HEK293T (cell line): ENCODE data around the gene KAT7.
A peak's percentile ranks its signal among the peaks of the same experiment; 100 is the strongest.

Source experiments
- CTCF ChIA-PET: fragments of 350-600 bp; formaldehyde crosslinking; extraction: SDS; loops from one replicate; lab custom pipeline; 2021; ENCODE audit warnings: antibody characterized with exemption, inconsistent platforms; lab: Yijun Ruan, JAX
- POLR2A ChIA-PET: fragments of 350-600 bp; formaldehyde crosslinking; extraction: SDS; loops from one replicate; lab custom pipeline; 2020; ENCODE audit warnings: antibody characterized with exemption, inconsistent platforms; lab: Yijun Ruan, JAX
- DNase-seq: peaks from one replicate; pipeline ENCODE4 v3.0.0; 2012; ENCODE audit warnings: mixed read lengths; ENCODE audit errors: extremely low spot score
- ARNT ChIP-seq: fragments of 450-650 bp; IDR thresholded peaks from 2 replicates; pipeline ENCODE4 v1.6.1; 2017; ENCODE audit warnings: mild to moderate bottlenecking
- BHLHE40 ChIP-seq: fragments of 450-650 bp; IDR thresholded peaks from 2 replicates; pipeline ENCODE4 v1.6.1; 2016; ENCODE audit warnings: mild to moderate bottlenecking, moderate library complexity, borderline replicate concordance
- CTBP1 ChIP-seq: fragments of 450-650 bp; IDR thresholded peaks from 2 replicates; pipeline ENCODE4 v1.6.1; 2016; ENCODE audit warnings: borderline replicate concordance
- ELF4 ChIP-seq: fragments of 450-650 bp; IDR thresholded peaks from 2 replicates; pipeline ENCODE4 v1.6.1; 2017; ENCODE audit warnings: antibody characterized with exemption
- FOXA1 ChIP-seq: fragments of 450-650 bp; IDR thresholded peaks from 2 replicates; pipeline ENCODE4 v1.6.1; 2016; ENCODE audit warnings: mild to moderate bottlenecking
- FOXK2 ChIP-seq: fragments of 450-650 bp; IDR thresholded peaks from 2 replicates; pipeline ENCODE4 v1.6.1; 2016; ENCODE audit warnings: mild to moderate bottlenecking
- FOXM1 ChIP-seq: fragments of 450-650 bp; IDR thresholded peaks from 2 replicates; pipeline ENCODE4 v1.6.1; 2017; ENCODE audit warnings: mild to moderate bottlenecking, borderline replicate concordance
- HDGF ChIP-seq: fragments of 450-650 bp; IDR thresholded peaks from 2 replicates; pipeline ENCODE4 v1.6.1; 2017; ENCODE audit warnings: antibody characterized with exemption, borderline replicate concordance
- L3MBTL2 ChIP-seq: fragments of 450-650 bp; conservative IDR thresholded peaks from 2 replicates; pipeline ENCODE4 v1.6.1; 2016; ENCODE audit warnings: mild to moderate bottlenecking
- LEF1 ChIP-seq: fragments of 450-650 bp; IDR thresholded peaks from 2 replicates; pipeline ENCODE4 v1.6.1; 2017; ENCODE audit warnings: mild to moderate bottlenecking, borderline replicate concordance
- NFRKB ChIP-seq: fragments of 450-650 bp; IDR thresholded peaks from 2 replicates; pipeline ENCODE4 v1.6.1; 2016; ENCODE audit warnings: mild to moderate bottlenecking, moderate library complexity
- SP1 ChIP-seq: fragments of 450-650 bp; IDR thresholded peaks from 2 replicates; pipeline ENCODE4 v1.6.1; 2017
- SUZ12 ChIP-seq: fragments of 450-650 bp; IDR thresholded peaks from 2 replicates; pipeline ENCODE4 v1.6.1; 2016; ENCODE audit warnings: mild to moderate bottlenecking
- TARDBP ChIP-seq: fragments of 450-650 bp; IDR thresholded peaks from 2 replicates; pipeline ENCODE4 v1.6.1; 2016
- ZNF384 ChIP-seq: fragments of 450-650 bp; IDR thresholded peaks from 2 replicates; pipeline ENCODE4 v1.6.1; 2016
- TF ChIP-seq, protein P1 (sequence below): fragments of 450-650 bp; IDR thresholded peaks from 2 replicates; pipeline ENCODE4 v1.6.1; 2016

Gene KAT7

DNA sequence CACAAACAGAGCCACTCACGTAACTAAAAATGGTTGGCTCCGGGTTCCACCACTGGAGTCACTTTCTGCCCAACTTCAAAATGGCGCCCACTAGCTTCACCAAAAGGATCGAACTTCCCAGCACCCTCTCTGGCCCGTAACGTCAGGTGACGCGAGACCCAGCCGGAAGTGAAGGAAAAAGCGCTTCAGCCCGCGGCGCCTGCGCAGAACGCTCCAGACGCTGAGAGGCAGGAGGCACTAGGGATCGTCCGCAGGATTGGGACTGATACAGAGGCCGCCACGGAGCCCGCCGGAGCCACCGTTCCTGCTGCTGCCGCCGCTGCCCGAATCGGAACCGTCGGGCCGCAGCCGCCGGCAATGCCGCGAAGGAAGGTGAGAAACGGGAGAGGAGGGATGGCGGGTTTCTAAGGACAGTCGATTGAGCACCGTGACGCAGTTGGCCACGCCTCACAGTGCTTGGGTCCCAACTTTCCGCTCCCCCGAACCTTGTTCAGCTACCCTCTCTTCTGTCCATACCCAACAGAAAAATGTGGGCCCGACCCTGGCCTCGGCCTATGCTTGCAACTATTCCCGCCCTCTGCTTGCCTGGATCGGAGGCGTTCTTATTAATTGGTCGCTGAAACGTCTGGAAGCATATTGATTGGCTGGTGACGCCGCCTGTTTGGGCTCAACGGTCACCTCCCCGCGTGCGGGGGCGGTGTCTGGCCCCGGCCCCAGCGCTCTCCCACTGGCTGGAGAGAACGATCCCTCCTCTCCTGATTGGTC lies at the start of gene KAT7:
KAT7 (plus strand) TSS at position 204 of the 765 bp plus-strand sequence; CDS start at position 358, 154 bp downstream.
- CTCF ChIA-PET = no interaction called here
- DNase-seq = peak; percentile 97
- TF ChIP-seq SUZ12 (no peak), ELF4 (peak; percentile 87), FOXA1 (no peak), BHLHE40 (no peak), FOXM1 (peak; percentile 72), FOXK2 (no peak), L3MBTL2 (peak; percentile 77), SP1 (no peak), ZNF384 (no peak), CTBP1 (no peak), ARNT (no peak), LEF1 (no peak), NFRKB (no peak), HDGF (no peak; the same call in 1 of the 2 replicates), TARDBP (no peak)
- TF ChIP-seq, protein P1, sequence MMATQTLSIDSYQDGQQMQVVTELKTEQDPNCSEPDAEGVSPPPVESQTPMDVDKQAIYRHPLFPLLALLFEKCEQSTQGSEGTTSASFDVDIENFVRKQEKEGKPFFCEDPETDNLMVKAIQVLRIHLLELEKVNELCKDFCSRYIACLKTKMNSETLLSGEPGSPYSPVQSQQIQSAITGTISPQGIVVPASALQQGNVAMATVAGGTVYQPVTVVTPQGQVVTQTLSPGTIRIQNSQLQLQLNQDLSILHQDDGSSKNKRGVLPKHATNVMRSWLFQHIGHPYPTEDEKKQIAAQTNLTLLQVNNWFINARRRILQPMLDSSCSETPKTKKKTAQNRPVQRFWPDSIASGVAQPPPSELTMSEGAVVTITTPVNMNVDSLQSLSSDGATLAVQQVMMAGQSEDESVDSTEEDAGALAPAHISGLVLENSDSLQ = peak; percentile 99
- POLR2A ChIA-PET = interaction anchor here (0.6 to 3.6 kb wide), 16 partner anchors 9 to 232 kb away, joined by 3 to 25 read pairs (median 4); partner anchors contain the start of genes FAM117A and SLC35B1

DNA sequence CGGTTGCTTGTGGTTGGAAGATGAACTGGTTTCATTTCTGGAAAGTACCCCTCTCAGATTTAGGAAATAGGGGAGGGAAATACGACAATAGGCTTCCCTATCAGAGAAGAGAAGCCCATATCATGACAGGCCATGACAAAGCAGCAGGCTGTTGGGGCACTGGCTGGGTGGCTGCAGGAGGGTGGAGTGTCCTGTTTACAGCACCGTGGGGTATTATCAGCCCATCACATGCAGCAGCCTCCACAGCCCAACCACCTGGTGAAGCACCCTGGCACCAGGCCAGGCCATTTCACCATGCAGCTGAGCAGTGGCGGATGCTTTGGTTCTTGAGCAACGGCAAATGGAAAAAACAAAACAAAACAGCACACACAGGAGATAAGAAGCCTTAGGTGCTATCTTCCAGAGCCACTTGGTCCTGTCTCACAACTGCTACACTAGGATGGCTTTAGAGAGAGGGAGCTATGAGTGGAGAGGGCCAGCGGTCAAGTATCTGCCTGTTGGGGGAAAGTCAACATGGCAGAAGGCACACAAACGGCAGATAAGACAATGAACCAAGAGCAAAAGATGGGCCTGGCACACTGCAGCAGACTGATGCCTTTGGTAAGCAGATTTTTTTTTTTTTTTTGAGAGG lies 48.7 kb upstream of the KAT7 start:
- no peak for DNase-seq
- TF ChIP-seq TARDBP = no peak
- no peak for TF ChIP-seq BHLHE40
- ChIA-PET POLR2A (interaction anchor here (0.5 kb wide), 1 partner anchor 11 kb away, joined by 3 read pairs; no protein-coding TSS in a partner anchor), CTCF (no interaction called here)

DNA sequence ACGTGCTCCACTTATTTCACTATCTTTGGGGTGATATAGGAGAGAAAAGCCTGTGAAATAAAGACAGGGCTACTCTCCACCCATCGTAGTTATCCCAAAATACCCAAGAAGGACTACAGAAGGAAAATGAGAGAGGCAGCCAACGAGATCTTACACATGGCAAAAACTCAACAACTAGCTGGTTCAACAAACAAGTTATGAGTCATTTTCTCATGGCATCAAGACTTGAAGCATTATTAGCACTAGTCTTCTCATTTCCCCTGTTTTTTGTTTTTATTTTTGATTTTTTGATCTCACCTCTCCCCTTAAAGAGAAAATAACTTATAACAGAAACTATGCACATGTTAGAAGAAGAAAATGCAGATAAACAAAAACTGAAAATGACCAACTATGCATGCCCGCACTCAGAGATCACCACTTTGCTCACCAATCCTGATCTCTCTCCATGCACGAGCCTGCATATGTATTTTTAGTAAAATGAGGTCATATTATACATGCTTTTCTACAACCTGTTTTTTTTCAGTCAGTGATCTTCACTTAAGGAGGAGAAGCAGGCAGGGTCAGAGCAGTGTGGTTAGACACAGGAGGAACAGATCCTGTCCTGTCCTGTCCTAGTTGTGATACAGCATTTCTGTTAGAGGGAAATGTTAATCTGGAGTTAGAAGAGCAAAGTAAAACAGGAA lies 47.3 kb upstream of the KAT7 start:
- CTCF ChIA-PET = no interaction called here
- DNase-seq = no peak
- TF ChIP-seq SUZ12 (no peak), FOXK2 (no peak), TARDBP (no peak), L3MBTL2 (no peak), CTBP1 (no peak), ARNT (no peak), HDGF (no peak), NFRKB (no peak), SP1 (no peak), FOXM1 (no peak)
- POLR2A ChIA-PET = no interaction called here

- ChIA-PET POLR2A (no interaction called here), CTCF (no interaction called here)
- TF ChIP-seq FOXA1 (no peak), TARDBP (no peak), ELF4 (no peak), SUZ12 (no peak), CTBP1 (no peak), HDGF (no peak)
- DNase-seq = no peak
Observed at GRCh38 chr17:49741692-49742076, 46.8 kb upstream of the KAT7 start.

GRCh38 chr17:49742166-49742638 lies 46.3 kb upstream of the KAT7 start:
- DNase-seq = no peak
- ChIA-PET POLR2A (interaction anchor here (0.7 to 2.3 kb wide), 3 partner anchors 14 to 46 kb away, joined by 3 to 8 read pairs (median 4); partner anchors contain the start of genes FAM117A and KAT7), CTCF (no interaction called here)
- no peak for TF ChIP-seq ARNT

DNA sequence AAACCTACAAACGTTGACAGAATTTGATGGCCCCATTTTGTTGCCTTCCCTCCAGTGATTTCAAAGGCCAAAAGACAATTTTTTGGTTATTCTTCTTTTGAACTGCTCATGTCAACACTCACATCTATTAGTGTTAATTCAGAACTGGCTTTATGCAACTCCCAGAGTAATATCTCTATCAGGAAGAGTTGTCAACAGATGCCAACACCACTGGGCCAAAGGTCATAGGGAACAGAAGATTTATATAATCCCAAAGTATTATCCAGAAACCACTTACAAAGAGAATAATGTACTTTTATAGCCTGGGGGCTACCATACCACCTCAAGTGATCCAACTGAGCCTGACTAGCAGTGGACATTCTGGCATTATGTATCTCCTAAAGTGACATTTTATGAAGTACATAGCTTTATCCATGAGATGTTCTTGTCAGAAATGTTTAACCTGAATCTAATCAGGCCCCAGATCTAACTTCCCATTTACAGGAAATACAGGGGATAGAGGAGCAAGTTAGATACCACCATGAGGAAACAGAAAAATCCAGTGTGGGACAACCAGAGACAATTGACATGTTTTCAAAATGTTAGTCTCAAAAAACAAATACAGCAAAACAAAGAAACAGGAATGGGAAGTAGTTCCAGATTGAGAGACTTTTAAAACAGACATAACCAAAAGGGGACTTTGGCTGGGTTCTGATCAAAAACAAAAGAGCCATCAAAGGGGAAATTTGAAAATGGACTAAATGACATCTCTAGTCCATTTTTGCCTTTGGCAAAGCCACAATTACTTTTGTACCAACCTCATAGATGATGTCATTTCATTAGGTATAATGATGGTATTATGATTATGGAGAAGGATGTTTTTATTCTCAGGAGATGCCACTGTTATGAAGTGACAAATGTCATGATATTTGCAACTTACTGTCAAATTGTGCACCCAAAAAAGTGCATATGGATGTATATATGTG lies 43.0 kb upstream of the KAT7 start:
- CTCF ChIA-PET = no interaction called here
- TF ChIP-seq BHLHE40 (no peak), HDGF (no peak), FOXK2 (no peak), ARNT (no peak), ZNF384 (no peak), SP1 (no peak), CTBP1 (no peak), TARDBP (no peak), FOXM1 (no peak), ELF4 (no peak), FOXA1 (no peak), NFRKB (no peak), SUZ12 (no peak)
- TF ChIP-seq, protein P1 = no peak
- POLR2A ChIA-PET = no interaction called here

More for the DNA sequence above, 43.0 kb upstream of the KAT7 start:
- no peak for DNase-seq
